22Rv1 (cell line): ENCODE measurements around the gene GAS2L2.

Source experiments
- CTCF ChIP-seq: fragments of 450-650 bp; IDR thresholded peaks from 2 replicates; pipeline ENCODE4 v1.5.1; 2017; ENCODE audit warnings: mild to moderate bottlenecking
- ZFX ChIP-seq: fragments of 450-650 bp; IDR thresholded peaks from 2 replicates; pipeline ENCODE4 v1.6.1; 2017; ENCODE audit warnings: antibody characterized with exemption, borderline replicate concordance

- TF ChIP-seq CTCF (no peak), ZFX (no peak)
Measured at GRCh38 chr17:35738519-35739133, 14.4 kb downstream of the GAS2L2 start.
